ENCODE data around the gene CSF2RB.

CSF2RB gene

DNA sequence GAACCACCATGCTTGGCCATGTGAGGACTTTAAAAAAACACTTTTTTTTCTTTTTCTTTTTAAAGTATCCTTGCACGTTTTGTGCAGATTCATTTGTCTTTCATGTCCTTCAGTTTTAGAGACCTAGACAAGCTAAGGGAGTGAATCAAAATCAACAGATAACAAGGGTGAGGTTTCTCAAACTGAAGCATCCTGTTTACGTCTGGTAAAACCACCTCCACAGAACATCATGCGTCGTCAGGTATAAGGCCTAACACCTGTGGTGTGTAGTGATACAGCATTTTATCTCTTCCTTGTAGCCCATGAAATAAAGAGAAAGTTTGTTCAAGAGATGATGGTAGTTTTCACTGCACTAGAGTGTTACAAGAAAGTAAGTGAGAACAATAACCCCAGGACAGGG, 26.3 kb upstream of the CSF2RB start:
- in situ Hi-C loops (cut with HindIII; ENCODE audit: low sequenced_read_pairs) = no loop called here

DNA sequence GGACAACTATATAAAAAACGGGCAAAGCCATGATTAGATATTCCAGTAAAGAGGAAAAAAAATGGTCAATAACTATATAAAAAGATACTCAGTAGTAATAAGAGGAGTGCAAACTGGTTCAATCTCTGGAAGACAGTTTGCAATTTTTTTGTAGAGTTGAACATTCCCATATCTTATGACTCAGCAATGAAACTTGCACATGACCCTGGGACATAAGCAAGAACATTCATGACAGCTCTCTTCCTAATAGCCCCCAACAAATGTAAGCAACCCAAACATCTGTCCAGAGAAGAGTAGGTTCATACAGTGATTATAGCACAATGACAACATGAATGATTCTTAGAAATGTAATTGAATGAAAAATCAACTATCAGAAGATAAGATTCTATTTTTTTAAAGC, 21.8 kb upstream of the CSF2RB start:
- in situ Hi-C loops (cut with HindIII; ENCODE audit: low sequenced_read_pairs) = no loop called here

DNA sequence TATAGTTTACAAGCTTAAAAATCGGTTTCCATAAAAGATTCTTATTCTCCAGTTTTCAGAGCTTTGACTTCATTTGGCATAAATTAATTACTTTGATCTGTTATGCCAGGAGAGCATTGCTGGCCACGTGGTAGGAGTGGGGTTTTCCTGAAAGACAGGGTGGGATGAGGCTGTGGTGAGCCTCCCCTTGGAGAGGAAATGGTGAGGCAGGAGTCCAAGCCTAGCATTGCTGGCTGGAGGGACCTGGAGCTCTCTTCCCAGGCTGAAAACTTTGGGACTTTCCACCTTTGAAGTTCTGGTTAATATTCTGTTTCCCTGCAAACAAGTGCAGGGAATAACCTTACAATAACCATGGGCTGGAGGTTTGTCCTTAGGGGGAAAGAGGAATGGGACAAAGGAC, 21.1 kb upstream of the CSF2RB start:
- in situ Hi-C loops (cut with HindIII; ENCODE audit: low sequenced_read_pairs) = no loop called here

DNA sequence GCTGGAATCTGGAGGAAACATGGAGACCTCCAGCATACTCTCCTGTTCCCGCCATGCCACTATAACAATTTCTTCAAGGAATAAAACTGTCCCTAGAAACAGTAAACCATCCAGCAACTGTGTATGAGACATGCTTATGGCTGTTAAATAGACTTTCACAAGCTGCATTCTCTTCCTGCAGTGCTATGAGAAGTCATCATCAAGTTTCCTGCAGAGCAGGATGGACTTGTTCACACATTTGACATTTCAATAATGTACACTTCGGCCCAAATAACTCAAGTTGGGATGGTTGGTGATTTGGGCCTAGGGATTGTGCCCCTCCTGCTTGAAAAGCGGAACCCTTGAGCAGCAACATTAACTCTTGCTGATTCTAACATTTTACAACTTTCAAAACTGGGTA, 20.2 kb upstream of the CSF2RB start:
- in situ Hi-C loops (cut with HindIII; ENCODE audit: low sequenced_read_pairs) = no loop called here

DNA sequence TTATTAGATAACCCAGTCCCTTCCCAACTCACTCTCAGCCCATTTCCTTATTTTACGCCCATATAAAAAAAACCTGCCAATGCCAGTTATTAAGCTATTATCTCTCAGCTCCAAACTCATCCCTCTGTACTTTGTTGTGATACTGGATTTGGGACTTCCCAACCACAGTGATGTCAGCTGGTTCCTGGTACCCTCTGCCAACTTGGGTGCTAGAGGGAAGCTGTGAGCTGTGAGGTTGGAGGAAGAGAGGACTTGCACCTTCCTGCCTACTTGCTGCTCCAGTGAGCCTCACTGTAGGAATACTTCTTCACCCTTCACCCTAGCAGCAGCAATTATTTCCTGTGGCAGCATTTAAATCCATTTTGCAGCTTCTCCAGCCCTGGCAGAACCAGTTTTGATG, 19.2 kb upstream of the CSF2RB start:
- in situ Hi-C loops (cut with HindIII; ENCODE audit: low sequenced_read_pairs) = no loop called here

DNA sequence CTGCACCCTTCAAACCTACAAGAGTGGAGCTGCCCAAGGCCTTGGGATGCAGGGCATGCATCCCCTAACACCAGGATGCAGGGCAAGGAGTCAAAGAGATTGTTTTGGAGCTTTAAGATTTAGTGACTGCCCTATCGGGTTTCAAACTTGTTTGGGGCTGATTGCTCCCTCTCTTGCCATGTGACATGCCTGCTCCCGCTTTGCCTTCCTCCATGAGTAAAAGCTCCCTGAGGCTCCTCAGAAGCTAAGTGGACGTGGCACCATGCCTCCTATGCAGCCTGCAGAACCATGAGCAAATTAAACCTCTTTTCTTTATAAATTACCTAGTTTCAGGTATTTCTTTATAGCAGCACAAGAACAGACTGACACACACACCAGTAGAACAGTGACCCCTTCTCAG, 15.8 kb upstream of the CSF2RB start:
- in situ Hi-C loops (cut with HindIII; ENCODE audit: low sequenced_read_pairs) = no loop called here

DNA sequence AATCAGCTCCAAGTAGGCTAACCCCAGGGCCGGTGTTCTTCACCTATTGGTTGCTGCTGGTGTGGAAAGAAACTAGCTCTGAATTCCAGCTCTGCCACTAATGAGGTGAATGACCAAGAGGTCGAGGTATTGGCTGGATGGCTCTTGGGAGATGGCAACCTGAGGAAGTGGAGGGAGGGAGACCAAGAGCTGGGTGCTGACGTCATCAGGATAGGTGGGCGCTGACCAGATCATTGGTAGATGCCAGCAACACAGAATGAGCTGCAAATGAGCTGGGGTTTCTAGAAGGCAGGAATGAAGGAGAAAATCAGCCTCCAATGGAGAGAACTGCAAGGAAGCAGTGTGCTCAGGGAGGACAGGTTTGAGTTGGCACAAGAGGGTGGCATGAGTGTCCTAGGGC, 14.7 kb upstream of the CSF2RB start:
- in situ Hi-C loops (cut with HindIII; ENCODE audit: low sequenced_read_pairs) = no loop called here

DNA sequence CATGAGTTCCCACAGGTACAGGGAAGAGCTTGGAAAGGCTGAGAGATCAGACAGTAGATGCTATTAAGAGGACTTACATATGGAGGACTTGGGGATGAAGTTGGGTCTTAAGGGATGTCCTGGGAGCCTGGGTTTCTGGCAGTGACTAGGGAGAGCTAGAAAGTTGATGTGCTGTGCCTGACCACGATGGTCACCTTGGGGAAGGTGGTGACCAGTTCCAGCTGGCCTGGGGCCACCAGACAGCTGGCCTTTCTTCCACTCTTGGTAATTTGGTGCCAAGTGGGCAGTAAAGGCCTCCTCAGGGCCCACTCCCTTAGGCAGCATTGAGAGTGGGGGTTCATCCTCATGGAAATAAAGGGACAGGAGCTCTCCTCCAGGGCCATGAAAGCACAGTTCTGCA, 13.9 kb upstream of the CSF2RB start:
- in situ Hi-C loops (cut with HindIII; ENCODE audit: low sequenced_read_pairs) = no loop called here

DNA sequence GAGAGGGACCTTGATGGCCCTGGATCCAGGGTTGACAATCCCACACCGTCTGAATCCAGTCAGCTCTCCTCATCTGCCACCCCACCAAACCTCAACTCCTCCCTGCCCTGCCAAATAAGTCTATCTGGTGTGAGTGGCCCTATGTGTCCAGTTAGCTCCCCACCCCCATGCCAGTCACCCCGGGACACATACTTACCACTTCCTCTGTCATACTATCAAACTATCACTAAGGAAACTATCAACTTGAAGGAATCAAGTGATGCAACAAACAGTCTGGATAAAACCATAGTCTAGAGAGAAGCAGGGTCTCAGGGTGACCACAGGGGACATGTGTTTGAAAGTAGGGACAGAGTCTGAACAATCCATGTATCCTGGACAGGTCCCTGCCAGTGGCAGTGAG, 13.2 kb upstream of the CSF2RB start:
- in situ Hi-C loops (cut with HindIII; ENCODE audit: low sequenced_read_pairs) = no loop called here

DNA sequence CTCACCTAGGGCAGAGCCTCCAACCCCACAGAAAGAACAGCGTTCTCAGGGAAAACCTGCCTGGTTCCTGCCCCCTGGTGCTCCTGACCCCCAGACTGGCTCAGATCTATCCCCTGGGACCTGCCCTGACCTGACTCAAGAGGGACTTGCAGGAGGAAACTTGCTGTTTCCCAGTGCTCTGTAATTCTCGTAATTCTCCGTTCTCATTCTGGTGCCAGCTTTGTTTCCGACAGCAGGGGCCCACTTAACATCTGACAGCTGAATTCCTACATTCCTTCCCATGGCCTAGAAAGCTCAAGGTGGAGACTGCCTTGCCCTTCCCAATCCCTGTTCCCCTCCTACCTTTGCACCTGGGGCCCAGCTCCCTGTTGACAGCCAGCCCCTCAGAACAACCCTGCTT, 12.5 kb upstream of the CSF2RB start:
- in situ Hi-C loops (cut with HindIII; ENCODE audit: low sequenced_read_pairs) = no loop called here

DNA sequence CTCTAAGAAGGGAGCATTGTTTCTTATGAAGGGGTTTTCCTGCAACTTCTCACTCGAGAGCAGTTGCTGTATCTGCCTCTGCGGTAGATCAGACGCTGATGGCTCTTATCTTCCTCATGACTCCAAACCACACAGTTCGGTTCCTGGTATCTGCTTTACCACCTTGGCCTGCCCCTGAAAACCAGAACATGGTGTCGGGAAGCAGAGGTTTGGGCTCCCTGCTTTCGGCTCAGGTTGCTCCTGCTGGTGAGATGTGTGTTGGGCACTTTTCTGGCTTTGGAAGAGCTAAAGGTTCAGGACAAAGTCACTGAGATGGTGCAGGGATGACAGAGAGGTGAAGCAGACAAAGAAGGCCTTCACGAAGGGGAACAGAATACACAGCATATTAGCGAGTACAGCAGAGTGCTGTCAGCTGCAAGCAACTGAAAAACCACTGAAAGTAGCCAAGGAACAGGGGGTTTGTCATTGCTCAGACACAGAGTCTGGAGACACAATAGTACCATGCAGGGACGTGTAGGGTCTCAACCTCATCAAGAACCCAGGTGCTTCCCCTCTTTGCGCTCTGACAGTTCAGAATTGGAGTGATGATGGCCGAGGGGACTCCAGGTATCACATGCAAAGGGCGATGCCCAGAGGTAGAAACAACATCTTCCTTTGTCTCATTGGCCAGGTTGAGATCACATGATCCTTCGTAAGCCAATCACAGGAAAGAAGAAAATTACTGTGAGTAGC, 11.9 kb upstream of the CSF2RB start:
- in situ Hi-C loops (cut with HindIII; ENCODE audit: low sequenced_read_pairs) = no loop called here

DNA sequence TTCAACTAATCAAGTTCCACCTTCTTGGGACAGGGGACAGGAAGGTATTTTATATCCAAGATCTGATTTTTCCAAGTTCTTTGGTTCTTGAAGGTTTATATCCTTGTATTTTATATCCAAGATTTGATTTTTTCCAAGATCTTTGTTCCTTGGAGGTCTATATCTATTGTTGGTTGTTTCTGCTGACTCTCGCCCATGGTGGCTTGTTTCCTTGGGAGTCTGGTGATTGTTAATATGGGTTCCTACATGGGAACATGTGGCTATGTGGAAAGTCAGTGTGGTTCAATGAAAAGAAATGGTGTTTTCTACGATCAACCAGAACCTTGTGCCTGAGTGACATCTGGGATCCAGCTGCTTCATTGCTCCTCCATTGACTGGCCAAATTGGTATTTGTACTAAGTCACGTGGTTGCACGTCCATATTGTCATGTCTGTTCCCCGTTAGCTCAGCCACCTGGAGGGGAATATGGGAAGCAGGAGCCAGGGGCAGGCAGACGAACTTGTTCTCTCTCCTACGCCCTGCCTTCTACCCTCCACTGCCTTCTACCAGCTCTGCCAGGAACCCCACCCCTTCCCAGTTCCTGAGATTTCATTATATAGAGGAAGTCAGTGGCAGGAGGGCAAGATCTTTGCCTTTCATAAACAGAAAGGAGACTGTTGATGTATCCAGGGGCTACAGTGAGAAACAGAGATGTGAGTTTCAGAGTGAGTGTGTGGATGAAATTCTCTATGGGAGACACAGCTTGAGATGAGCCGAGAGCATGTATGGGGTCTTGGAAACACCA, 11.1 kb upstream of the CSF2RB start:
- in situ Hi-C loops (cut with HindIII; ENCODE audit: low sequenced_read_pairs) = no loop called here

DNA sequence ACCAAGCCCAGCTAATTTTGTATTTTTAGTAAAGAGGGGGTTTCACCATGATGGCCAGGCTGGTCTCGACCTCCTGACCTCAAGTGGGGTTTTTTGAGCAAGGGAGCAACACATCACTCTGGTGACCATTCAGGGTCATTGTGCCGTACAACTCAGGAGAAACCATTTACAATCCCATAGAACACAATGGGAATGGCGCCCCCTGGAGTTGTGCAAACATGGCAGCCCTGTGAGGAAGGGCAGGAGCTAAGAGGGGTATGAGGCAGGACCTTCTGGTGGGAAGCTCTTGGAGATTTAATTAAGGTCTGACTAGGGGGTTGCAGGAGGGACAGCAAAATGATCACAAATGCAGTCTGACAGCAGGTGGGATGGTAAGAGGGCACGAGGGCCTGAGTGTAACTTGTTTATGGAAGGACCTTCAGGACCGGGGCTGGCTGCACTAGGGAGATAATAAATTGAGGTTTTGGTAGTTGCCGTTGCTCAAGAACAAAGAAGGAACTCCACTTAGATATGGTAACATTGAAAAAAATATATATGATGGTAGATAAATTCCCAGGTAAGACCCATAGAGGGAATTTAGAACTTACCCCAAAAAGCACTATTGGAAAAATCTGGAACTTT, 9.1 kb upstream of the CSF2RB start:
- in situ Hi-C loops (cut with HindIII; ENCODE audit: low sequenced_read_pairs) = no loop called here

DNA sequence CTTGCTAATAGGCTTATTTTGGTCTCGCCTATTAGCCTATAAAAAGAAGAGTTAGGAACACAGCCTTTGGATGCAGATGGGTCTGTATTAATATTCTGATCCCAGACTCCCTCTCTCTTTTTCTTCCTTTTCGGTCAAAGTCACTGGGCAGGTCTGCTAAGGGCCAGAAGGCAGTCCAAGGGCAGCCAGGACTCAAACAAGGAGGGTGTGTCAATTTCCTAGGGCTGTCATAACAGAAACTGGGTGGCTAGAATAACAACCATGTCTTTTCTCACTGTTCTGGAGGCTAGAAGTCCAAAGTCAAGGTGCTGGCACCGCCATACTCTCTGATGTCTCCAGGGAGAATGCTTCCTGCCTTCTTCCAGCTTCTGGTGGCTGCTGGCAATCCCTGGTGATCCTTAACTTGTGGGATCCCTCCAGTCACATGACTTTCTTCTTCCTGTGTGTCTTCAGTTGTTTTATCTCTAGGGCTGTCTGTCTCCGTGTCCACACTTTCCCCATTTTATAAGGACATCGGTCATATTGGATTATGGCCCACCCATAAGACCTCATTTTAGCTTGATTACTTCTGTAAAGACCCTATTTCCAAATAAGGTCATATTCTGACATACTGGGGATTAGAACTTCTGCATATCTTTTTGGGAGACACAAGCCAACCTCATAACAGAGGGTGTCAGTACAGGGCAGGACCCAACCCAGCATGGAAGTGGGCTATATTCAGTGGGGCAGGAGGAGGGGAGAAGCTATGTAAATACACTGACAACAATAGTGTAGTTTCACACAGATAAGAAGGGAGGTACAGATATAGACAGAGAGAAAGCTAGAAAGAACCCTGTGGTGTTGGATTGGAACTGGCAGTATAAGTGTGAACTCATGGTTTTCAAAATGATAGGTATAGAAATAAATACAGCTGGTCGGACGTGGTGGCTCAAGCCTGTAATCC, 5.9 kb upstream of the CSF2RB start:
- in situ Hi-C loops (cut with HindIII; ENCODE audit: low sequenced_read_pairs) = no loop called here

DNA sequence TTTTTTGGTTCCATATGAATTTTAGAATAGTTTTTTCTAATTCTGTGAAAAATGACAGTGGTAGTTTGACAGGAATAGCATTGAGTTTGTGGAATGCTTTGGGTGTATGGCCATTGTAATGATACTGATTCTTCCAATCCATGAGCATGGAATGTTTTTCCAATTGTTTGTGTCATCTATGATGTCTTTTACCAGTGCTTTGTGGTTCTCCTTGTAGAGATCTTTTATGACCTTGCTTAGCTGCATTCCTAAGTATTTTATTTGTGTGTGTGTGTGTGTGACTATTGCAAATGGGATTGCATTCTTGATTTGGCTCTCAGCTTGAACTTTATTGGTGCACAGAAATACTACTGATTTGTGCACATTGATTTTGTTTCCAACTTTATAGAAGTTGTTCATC, 3.0 kb upstream of the CSF2RB start:
- in situ Hi-C loops (cut with HindIII; ENCODE audit: low sequenced_read_pairs) = no loop called here

DNA sequence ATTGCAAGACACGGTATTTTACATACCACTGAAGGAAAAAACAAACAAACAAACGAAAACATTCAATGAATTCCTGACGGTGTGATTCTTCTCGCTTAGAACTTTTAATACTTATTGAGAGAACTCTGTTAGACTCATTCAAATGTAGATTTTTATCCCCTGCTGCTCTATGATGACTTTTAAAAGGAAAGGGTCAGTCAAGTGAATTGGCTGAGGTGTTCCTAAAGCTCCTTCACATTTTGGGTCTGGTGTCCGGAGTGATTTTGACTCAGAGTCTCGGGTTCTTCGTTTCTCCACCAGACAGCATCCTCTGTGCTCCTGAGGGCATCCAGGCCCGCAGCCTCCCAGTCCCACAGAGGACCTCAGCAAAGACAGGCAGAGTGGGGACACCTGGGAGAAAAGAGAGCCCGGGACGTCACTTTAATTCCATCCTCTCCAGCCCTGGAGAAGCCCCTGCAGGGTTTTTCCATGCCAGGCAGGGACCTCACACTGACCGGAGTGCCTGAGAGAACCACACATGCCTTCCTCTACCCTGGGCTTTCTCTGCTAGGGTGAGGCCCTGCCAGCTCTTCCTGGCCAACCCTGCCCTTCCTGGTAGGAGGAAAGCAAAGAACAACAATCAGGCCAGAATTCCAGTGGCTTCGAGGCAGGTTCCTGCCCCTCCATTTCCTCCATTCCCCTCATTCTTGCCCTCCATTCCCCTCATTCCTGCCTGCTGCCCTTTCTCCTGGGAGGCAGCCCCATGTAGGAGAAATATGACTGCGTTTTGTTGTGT, 1.4 kb upstream of the CSF2RB start:
- in situ Hi-C loops (cut with HindIII; ENCODE audit: low sequenced_read_pairs) = no loop called here

DNA sequence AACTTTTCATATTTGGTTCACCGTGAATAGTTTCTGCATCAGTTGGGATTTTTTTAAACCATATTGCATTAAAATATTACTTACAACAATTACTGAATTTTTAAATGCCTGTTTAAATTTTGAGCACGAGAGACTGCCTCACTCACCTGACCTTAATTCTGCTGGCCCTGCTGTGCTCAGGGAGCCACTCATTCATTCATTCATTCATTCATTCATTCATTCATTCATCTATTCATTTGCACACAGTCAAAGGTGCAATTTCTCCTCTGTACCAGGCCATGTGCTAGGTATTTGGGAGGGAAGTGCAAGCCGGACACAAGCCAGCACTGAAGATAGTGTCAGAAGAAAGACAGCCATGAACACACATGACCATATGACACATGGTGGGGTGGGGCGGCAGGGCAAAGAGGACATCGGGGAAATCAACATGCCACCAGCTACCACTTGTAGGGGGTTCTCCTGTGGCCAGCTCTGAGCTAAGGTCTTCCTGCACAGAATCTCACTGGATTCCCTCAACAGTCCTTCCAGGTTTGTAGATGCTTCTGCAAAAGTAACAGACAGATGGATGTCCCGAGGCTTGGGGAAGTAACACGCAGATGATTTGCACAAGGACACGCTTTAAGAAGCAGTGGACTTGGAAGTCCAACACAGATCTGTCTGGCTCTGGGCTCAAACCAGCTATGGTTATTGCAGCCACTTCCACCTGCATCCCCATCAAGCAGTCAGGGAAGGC, 568 bp upstream of the CSF2RB start:
- in situ Hi-C loops (cut with HindIII; ENCODE audit: low sequenced_read_pairs) = no loop called here

DNA sequence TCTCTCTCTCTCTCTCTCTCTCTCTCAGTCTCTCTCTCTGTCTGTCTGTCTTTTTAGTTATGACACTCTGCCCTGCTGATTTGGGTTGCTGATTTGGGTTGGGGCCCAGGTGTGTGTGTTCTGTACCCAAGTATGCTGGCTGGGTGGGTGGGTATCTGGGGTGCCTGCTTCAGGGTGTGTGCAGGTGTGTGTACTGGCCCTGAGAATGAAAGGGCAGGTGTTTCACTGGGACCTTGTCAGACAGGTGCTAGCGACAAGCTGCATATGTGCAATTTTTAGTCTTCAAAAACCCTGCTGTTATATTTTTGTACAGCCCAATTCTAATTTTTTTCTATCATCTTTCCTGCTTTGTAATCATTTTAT, 943 bp downstream of the CSF2RB start:
- in situ Hi-C loops (cut with HindIII; ENCODE audit: low sequenced_read_pairs) = no loop called here

DNA sequence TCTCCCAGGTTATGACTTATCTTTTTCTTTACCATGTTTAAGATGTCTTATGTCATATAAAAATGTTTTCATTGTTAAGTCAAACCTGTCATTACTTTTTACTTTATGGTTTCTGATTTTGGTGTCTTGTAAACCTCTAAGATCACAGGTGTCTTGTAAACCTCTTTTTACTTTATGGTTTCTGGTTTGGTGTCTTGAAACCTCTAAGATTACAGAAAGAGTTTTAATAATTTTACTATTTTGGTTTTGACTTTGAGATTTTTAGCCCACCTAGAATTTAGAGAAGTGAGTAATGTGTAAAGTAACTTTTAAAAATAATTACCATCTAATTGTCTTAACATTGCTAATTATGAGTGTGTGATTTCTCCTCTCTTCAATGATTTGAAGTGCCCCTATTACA, 2.6 kb downstream of the CSF2RB start:
- in situ Hi-C loops (cut with HindIII; ENCODE audit: low sequenced_read_pairs) = no loop called here
